IMR-90 (cell line): Measurements from ENCODE around the gene SSPN. TPM values are rescaled to one million over a fixed set of nuclear protein-coding genes. Genes with fewer than 3 reads are reported as not detected.

ENCODE experiments used
- ATAC-seq: fragments of 200-7000 bp; cut with Tn5 transposase; 2 replicates; pipeline ENCODE4 v1.9.1; 2020; ENCODE audit warnings: low read depth, mild to moderate bottlenecking, moderate library complexity
- BruUV-seq: library from RNA; stranded (reverse); fragments of 400-500 nt; replicated peaks from 2 replicates; lab custom pipeline; 2021; lab: Mats Ljungman, UMichigan
- CTCF ChIA-PET: fragments of 300-600 bp; formaldehyde crosslinking; extraction: SDS; loops from one replicate; lab custom pipeline; 2021; ENCODE audit warnings: antibody characterized with exemption; lab: Yijun Ruan, JAX
- POLR2A ChIA-PET: fragments of 300-600 bp; sonication (Branson Sonifier 250); formaldehyde crosslinking; loops from one replicate; lab custom pipeline; 2022; ENCODE audit warnings: antibody characterized with exemption; ENCODE audit not compliant: unreplicated experiment; lab: Charles Lee
- DNase-seq: peaks from one replicate; pipeline ENCODE4 v3.0.0; 2013
- H2AFZ ChIP-seq: replicated peaks from 2 replicates; pipeline ENCODE3; 2013; ENCODE audit warnings: low read length, mild to moderate bottlenecking; ENCODE audit not compliant: poor library complexity
- H2AK5ac ChIP-seq: 2 replicates; pipeline ENCODE4 v1.6.1; 2013; ENCODE audit warnings: low read depth, low read length, inconsistent platforms
- H2AK9ac ChIP-seq: replicated peaks from 2 replicates; pipeline ENCODE3; 2013; ENCODE audit warnings: mild to moderate bottlenecking, low read depth, low read length, moderate library complexity; ENCODE audit not compliant: poor library complexity
- H2BK120ac ChIP-seq: 2 replicates; pipeline ENCODE4 v1.6.1; 2013; ENCODE audit warnings: low read depth, low read length, inconsistent platforms
- H2BK15ac ChIP-seq: 3 replicates; pipeline ENCODE4 v1.6.1; 2013; ENCODE audit warnings: low read depth, low read length, inconsistent platforms
- H2BK20ac ChIP-seq: 2 replicates; pipeline ENCODE4 v1.6.1; 2013; ENCODE audit warnings: low read depth, mild to moderate bottlenecking, inconsistent platforms, low read length, moderate library complexity
- H2BK5ac ChIP-seq: 2 replicates; pipeline ENCODE4 v1.6.1; 2013; ENCODE audit warnings: mild to moderate bottlenecking, low read depth, low read length, inconsistent platforms; ENCODE audit not compliant: poor library complexity, severe bottlenecking
- H3K14ac ChIP-seq: replicated peaks from 2 replicates; pipeline ENCODE4 v1.6.1; 2013; ENCODE audit warnings: low read depth, low read length, inconsistent platforms
- H3K18ac ChIP-seq: 2 replicates; pipeline ENCODE4 v1.6.1; 2013; ENCODE audit warnings: low read depth, low read length, control low read depth
- H3K23ac ChIP-seq: 2 replicates; pipeline ENCODE4 v1.6.1; 2013; ENCODE audit warnings: low read depth, low read length, inconsistent platforms
- H3K27ac ChIP-seq: 2 replicates; pipeline ENCODE4 v1.5.1; 2013; ENCODE audit warnings: mild to moderate bottlenecking, control low read depth, low read length; ENCODE audit not compliant: insufficient read depth
- H3K27me3 ChIP-seq: 2 replicates; pipeline ENCODE4 v1.6.1; 2013; ENCODE audit warnings: low read length; ENCODE audit not compliant: control insufficient read depth, insufficient read depth
- H3K36me3 ChIP-seq: 2 replicates; pipeline ENCODE4 v1.6.1; 2013; ENCODE audit warnings: low read length, mixed read lengths; ENCODE audit not compliant: control insufficient read depth, insufficient read depth
- H3K4ac ChIP-seq: 2 replicates; pipeline ENCODE4 v1.6.1; 2013; ENCODE audit warnings: low read depth, low read length, inconsistent platforms
- H3K4me1 ChIP-seq: 2 replicates; pipeline ENCODE4 v1.6.1; 2013; ENCODE audit warnings: low read length, mixed read lengths; ENCODE audit not compliant: control insufficient read depth, insufficient read depth
- H3K4me2 ChIP-seq: 2 replicates; pipeline ENCODE4 v1.6.1; 2013; ENCODE audit warnings: low read depth, mild to moderate bottlenecking, control low read depth, low read length, moderate library complexity
- H3K4me3 ChIP-seq: 2 replicates; pipeline ENCODE4 v1.5.1; 2013; ENCODE audit warnings: low read depth, mild to moderate bottlenecking, control low read depth, low read length, moderate library complexity; ENCODE audit not compliant: insufficient read depth
- H3K56ac ChIP-seq: 2 replicates; pipeline ENCODE4 v1.6.1; 2013; ENCODE audit warnings: low read length, inconsistent platforms; ENCODE audit not compliant: insufficient read depth; ENCODE audit errors: extremely low read depth
- H3K79me1 ChIP-seq, 2 experiments: 2 replicates each; pipeline ENCODE4 v1.6.1; 2013; ENCODE audit warnings: low read length in 2 of 2, inconsistent platforms in 1 of 2, low read depth in 1 of 2
- H3K9ac ChIP-seq: 2 replicates; pipeline ENCODE4 v1.6.1; 2013; ENCODE audit warnings: low read depth, low read length, control low read depth
- H3K9me1 ChIP-seq: 2 replicates; pipeline ENCODE4 v1.6.1; 2013; ENCODE audit warnings: low read length, inconsistent platforms; ENCODE audit not compliant: insufficient read depth
- H3K9me3 ChIP-seq: 2 replicates; pipeline ENCODE4 v1.6.1; 2013; ENCODE audit warnings: low read length; ENCODE audit not compliant: control insufficient read depth, insufficient read depth
- H4K20me1 ChIP-seq: 2 replicates; pipeline ENCODE4 v1.6.1; 2013; ENCODE audit warnings: low read length, inconsistent platforms; ENCODE audit not compliant: insufficient read depth
- H4K5ac ChIP-seq: 2 replicates; pipeline ENCODE4 v1.6.1; 2013; ENCODE audit warnings: mild to moderate bottlenecking, low read depth, low read length, control low read depth
- H4K8ac ChIP-seq, 2 experiments: 2 replicates each; pipeline ENCODE4 v1.6.1; 2013; ENCODE audit warnings: low read depth in 2 of 2, low read length in 2 of 2, control low read depth in 1 of 2, inconsistent platforms in 1 of 2
- H4K91ac ChIP-seq: 2 replicates; pipeline ENCODE4 v1.6.1; 2013; ENCODE audit warnings: low read depth, low read length, inconsistent platforms; ENCODE audit not compliant: insufficient read depth
- CHD1 ChIP-seq: IDR thresholded peaks from 2 replicates; pipeline ENCODE4 v1.6.1; 2012; ENCODE audit warnings: low read depth, low read length, improper control_type of control experiment
- MAFK ChIP-seq: IDR thresholded peaks from 2 replicates; pipeline ENCODE4 v1.6.1; 2012; ENCODE audit warnings: low read depth, low read length, improper control_type of control experiment
- MXI1 ChIP-seq: IDR thresholded peaks from 2 replicates; pipeline ENCODE4 v1.6.1; 2012; ENCODE audit warnings: low read depth, mild to moderate bottlenecking, low read length, moderate library complexity, borderline replicate concordance
- POLR2A ChIP-seq: IDR thresholded peaks from 2 replicates; pipeline ENCODE4 v1.6.1; 2012; ENCODE audit warnings: mild to moderate bottlenecking, low read depth, low read length
- RCOR1 ChIP-seq: IDR thresholded peaks from 2 replicates; pipeline ENCODE4 v1.6.1; 2012; ENCODE audit warnings: mild to moderate bottlenecking, low read length, improper control_type of control experiment; ENCODE audit not compliant: insufficient replicate concordance
- SMC3 ChIP-seq: fragments of 150-350 bp; IDR thresholded peaks from 2 replicates; pipeline ENCODE4 v1.6.1; 2016; ENCODE audit warnings: low read depth, mild to moderate bottlenecking, antibody characterized with exemption, low read length, moderate library complexity
- WGBS, 2 experiments: methylation state at CpG; one replicate each; pipeline versions ENCODE4 v1.1.5 to v1.1.7; 2013; ENCODE audit warnings: missing lambda C conversion rate in 2 of 2; ENCODE audit not compliant: insufficient read length in 1 of 2; ENCODE audit errors: extremely low coverage in 2 of 2; 5-methylcytosine and 5-hydroxymethylcytosine counted together
- dilution Hi-C: fragments of 300-500 bp; cut with HindIII; formaldehyde crosslinking; loops from one replicate; pipeline ENCODE4 v1.14.3; 2018; ENCODE audit warnings: low sequenced_read_pairs; ENCODE audit not compliant: unreplicated experiment
- in situ Hi-C: fragments of 300-500 bp; cut with MboI; formaldehyde crosslinking; loops from 3 replicates; pipeline ENCODE4 v1.14.3; 2019; ENCODE audit warnings: low sequenced_read_pairs, inconsistent platforms, mixed read lengths
- intact Hi-C: fragments of 100-400 bp; cut with micrococcal nuclease; formaldehyde crosslinking; loops from 2 replicates; pipeline ENCODE4 v1.10.0; 2022
- polyA plus RNA-seq, 3 experiments: library from polyadenylated mRNA; depleted of rRNA; stranded (reverse); fragments of >200 nt; gene quantifications; 2 replicates each; pipeline ENCODE4 v1.2.3, GENCODE V29; 2012; ENCODE audit warnings: low replicate concordance in 1 of 3
- total RNA-seq: library from RNA; depleted of rRNA; stranded (reverse); fragments of >200 nt; gene quantifications from 2 replicates; pipeline ENCODE4 v1.2.3, GENCODE V29; 2012
- TF ChIP-seq, protein P1 (sequence below): conservative IDR thresholded peaks from 2 replicates; pipeline ENCODE4 v1.5.1; 2012; ENCODE audit warnings: mild to moderate bottlenecking, low read depth, low read length, improper control_type of control experiment
- TF ChIP-seq, protein P2 (sequence below): fragments of 150-350 bp; IDR thresholded peaks from 2 replicates; pipeline ENCODE4 v1.6.1; 2017; ENCODE audit warnings: mild to moderate bottlenecking, antibody characterized with exemption, low read length, low read depth

Gene SSPN
- total and polyA plus RNA-seq, 2 of the 4 experiments (the other 2 are of a cell fraction), result 3.5 to 5.6 TPM

DNA sequence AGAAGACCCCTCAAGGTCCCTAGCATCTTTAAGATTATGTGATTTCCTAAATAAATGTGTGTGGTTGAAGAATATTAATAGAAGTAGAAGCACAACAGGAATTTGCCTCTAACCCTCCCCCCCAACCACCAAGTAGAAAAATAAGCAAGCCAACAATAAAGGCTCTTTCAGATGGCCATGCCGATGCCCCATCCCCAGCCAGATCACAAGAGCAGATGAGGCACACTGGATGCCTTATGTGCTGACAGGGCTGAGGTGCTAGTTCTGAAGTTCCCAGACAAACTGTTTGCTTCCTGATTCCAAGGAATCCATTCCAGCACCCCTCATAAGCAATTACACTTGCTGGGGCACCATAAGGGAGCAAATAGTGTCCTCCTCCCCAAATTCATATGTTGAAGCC lies 90.0 kb downstream of the SSPN start:
- Histone ChIP-seq H2AK5ac (no peak overlapping the region), H4K5ac (no peak overlapping the region), H3K4me2 (no peak overlapping the region), H3K56ac (no peak overlapping the region), H4K91ac (no peak overlapping the region), H4K20me1 (no peaks in the 10 kb centered on the region), H3K14ac (no peak overlapping the region), H2BK5ac (no peak overlapping the region), H2BK15ac (no peak overlapping the region), H3K4me1 (no peaks in the 10 kb centered on the region), H3K9me1 (no peaks in the 10 kb centered on the region), H2BK20ac (no peak overlapping the region), H3K23ac (no peak overlapping the region), H3K79me1 (no peaks in the 10 kb centered on the region), H2AK9ac (no peak overlapping the region), H2BK120ac (no peak overlapping the region), H3K4ac (no peak overlapping the region), H3K4me3 (no peak overlapping the region), H3K27me3 (peaks cover 2% of the 10 kb centered on the region; the same call in 1 of the 2 replicates), H4K8ac (no peak overlapping the region), H3K9me3 (peaks cover 2% of the 10 kb centered on the region; the same call in 1 of the 2 replicates), H3K9ac (no peak overlapping the region), H3K27ac (no peak overlapping the region), H3K18ac (no peak overlapping the region), H3K36me3 (no peaks in the 10 kb centered on the region), H2AFZ (no peak overlapping the region)
- WGBS, 2 experiments, result no CpG with 5 or more reads among the region's 1 CpG
- no TSS peak for BruUV-seq
- intact Hi-C loops (no loop called here), dilution Hi-C loops (no loop called here), in situ Hi-C loops (no loop called here)
- CTCF ChIA-PET, result no interaction called here
- TF ChIP-seq, protein P1, sequence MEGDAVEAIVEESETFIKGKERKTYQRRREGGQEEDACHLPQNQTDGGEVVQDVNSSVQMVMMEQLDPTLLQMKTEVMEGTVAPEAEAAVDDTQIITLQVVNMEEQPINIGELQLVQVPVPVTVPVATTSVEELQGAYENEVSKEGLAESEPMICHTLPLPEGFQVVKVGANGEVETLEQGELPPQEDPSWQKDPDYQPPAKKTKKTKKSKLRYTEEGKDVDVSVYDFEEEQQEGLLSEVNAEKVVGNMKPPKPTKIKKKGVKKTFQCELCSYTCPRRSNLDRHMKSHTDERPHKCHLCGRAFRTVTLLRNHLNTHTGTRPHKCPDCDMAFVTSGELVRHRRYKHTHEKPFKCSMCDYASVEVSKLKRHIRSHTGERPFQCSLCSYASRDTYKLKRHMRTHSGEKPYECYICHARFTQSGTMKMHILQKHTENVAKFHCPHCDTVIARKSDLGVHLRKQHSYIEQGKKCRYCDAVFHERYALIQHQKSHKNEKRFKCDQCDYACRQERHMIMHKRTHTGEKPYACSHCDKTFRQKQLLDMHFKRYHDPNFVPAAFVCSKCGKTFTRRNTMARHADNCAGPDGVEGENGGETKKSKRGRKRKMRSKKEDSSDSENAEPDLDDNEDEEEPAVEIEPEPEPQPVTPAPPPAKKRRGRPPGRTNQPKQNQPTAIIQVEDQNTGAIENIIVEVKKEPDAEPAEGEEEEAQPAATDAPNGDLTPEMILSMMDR, result no peak
- no peak for TF ChIP-seq POLR2A
- TF ChIP-seq MAFK, result no peak
- TF ChIP-seq MXI1, result no peak
- no peak for TF ChIP-seq RCOR1
- no peak for TF ChIP-seq SMC3
- TF ChIP-seq, protein P2, sequence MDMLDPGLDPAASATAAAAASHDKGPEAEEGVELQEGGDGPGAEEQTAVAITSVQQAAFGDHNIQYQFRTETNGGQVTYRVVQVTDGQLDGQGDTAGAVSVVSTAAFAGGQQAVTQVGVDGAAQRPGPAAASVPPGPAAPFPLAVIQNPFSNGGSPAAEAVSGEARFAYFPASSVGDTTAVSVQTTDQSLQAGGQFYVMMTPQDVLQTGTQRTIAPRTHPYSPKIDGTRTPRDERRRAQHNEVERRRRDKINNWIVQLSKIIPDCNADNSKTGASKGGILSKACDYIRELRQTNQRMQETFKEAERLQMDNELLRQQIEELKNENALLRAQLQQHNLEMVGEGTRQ, result no peak
- no peak for TF ChIP-seq CHD1
- POLR2A ChIA-PET, result no interaction called here
- no peak for DNase-seq
- ATAC-seq, result no peak
